ENCODE measurements around the gene ING5. TPM values are rescaled to one million over a fixed set of nuclear protein-coding genes. Genes with fewer than 3 reads are reported as not detected.

Gene ING5
- total RNA-seq, 4 donors from 2014 or later = 24.2 to 33.0 (median 26.4) TPM

GRCh38 chr2:241760301-241760771 lies 58.5 kb downstream of the ING5 start:
- DNase-seq (ENCODE audit: low spot score) = no peak
- ATAC-seq (ENCODE audit: low FRiP score) = no peak
- no peak for TF ChIP-seq CTCF (IDR thresholded peaks at IDR 0.05)

GRCh38 chr2:241762321-241762932 lies 60.6 kb downstream of the ING5 start:
- DNase-seq (ENCODE audit: low spot score) = no peak
- TF ChIP-seq CTCF (IDR thresholded peaks at IDR 0.05) = no peak
- no peak for ATAC-seq (ENCODE audit: low FRiP score)

DNA sequence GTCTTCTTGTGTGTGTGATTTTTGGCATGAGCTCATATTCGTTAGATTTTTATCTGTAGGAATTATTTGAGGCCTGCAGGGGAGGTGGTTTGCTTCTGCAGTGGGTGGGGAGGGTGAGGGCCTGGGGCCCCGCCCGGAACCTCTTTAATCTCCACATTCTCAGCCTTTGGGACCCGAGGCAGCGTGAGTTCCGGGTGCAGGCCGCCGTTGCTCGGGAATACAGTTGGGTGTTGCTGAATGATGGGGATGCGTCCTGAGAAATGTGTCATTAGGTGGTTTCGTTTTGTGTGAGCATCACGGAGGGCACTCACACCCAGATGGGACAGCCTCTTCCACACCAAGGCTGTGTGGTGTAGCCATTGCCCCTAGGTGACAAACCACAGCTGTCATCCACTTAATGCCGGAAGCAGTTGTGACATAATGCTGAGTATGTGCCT lies 61.1 kb downstream of the ING5 start:
- ATAC-seq (ENCODE audit: low FRiP score) (peak; percentile 29), DNase-seq (ENCODE audit: low spot score) (no peak)
- TF ChIP-seq CTCF (IDR thresholded peaks at IDR 0.05) = no peak

DNA sequence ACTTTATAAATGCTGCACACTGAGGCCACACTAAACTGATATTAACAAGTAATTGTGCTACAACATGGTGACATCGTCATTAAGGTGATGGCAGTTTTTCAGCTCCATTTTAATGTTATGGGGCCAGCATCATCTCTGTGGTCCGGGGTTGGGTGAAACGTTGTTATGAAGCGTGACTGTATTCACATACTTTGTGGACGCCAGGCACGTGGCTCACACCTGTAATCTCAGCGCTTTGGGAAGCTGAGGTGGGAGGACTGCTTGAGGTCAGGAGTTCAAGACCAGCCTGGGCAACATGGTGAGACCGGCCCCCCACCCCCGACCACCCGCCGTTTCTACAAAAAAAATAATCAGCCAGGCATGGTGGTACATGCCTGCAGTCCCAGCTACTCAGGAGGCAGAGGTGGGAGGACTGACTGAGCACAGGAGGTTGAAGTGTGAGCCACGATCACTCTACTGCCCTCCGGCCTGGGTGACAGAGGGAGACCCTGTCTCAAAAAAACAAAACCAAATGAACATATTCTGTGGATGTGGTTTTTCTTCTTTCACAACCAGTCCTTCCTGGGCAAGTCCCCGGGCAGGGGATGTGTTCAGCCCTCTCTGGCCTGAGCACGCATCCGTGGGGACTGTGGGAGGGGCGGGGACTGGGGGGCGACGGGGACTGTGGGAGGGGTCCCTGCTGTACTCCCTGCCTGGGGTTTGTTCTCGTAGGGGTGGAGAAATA lies 61.9 kb downstream of the ING5 start:
- TF ChIP-seq CTCF (IDR thresholded peaks at IDR 0.05) = no peak
- DNase-seq (ENCODE audit: low spot score) (no peak), ATAC-seq (ENCODE audit: low FRiP score) (no peak)

DNA sequence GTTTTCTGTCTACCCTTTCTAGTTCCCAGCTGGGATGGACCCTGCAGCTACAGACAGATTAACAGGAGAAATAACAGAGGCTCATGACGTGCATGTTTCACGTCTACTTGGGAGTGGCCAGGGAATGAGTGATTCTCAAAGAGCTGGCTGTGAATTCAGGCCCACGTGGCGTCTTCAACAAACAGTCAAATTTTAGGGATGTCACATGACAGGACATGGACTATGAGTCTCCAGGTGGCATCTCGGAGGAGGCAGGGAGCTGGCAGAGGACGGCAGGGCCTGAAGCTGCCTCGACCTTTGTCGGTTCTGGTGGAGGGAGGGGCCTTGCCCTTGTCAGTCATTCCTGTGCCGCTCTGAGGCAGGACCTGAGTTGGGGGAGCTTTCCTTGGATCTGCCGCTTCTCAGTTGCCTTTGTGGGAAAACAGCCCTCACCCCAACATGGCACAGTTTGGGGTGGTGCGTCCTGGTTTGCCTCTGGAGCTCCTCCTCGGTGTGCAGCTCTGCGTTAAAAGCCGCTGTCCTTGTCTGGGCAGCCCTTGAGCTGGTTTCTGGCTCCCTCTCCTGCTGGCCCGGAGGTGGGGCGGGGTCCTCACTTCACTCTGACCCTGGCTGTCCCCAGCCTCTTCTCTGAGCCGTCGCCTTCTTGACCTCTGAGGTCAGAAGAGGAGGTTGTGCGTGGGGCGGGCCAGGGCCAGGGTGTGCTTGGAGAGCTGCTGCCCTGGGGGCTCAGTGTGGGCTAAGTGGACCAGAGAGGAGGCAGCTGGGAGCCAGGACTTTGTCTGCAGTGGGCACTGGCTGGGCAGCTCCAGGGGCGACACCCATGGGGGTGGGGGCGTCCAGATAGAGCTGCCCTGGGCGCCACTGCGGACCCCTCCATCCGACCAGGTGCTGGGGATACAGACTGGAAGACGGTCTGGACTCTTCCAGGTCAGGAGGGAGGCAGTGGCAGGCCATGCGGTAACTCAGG lies 62.7 kb downstream of the ING5 start:
- TF ChIP-seq CTCF (IDR thresholded peaks at IDR 0.05) = no peak
- ATAC-seq (ENCODE audit: low FRiP score) (no peak), DNase-seq (ENCODE audit: low spot score) (no peak)

GRCh38 chr2:241767464-241768250 lies 65.8 kb downstream of the ING5 start:
- DNase-seq (ENCODE audit: low spot score) (no peak), ATAC-seq (ENCODE audit: low FRiP score) (no peak)
- TF ChIP-seq CTCF (IDR thresholded peaks at IDR 0.05) = no peak
